ENCODE measurements around the gene ROMO1.

GRCh38 chr20:35681960-35682359 is 17.2 kb upstream of the ROMO1 start:
- TF ChIP-seq CTCF (IDR thresholded peaks at IDR 0.05), result no peak
- TF ChIP-seq POLR2A (IDR thresholded peaks at IDR 0.05), result no peak
